PC-3 (cell line): ENCODE measurements around the gene RCAN1. TPM values are rescaled to one million over a fixed set of nuclear protein-coding genes. Genes with fewer than 3 reads are reported as not detected.

Source experiments
- ATAC-seq: fragments of 200-7000 bp; cut with Tn5 transposase; 2 replicates; pipeline ENCODE4 v1.9.1; 2020; ENCODE audit warnings: mild to moderate bottlenecking, moderate library complexity
- BruUV-seq: library from RNA; stranded (reverse); fragments of 400-500 nt; replicated peaks from 2 replicates; lab custom pipeline; 2021; lab: Mats Ljungman, UMichigan
- CTCF ChIA-PET: fragments of 300-600 bp; sonication (Branson Sonifier 250); formaldehyde crosslinking; loops from one replicate; lab custom pipeline; 2022; ENCODE audit warnings: antibody characterized with exemption; lab: Charles Lee
- POLR2A ChIA-PET: fragments of 300-600 bp; sonication (Branson Sonifier 250); formaldehyde crosslinking; loops from one replicate; lab custom pipeline; 2022; ENCODE audit warnings: antibody characterized with exemption; ENCODE audit not compliant: unreplicated experiment; lab: Charles Lee
- DNase-seq: peaks from one replicate; pipeline ENCODE4 v3.0.0-alpha.2; 2015
- H2AFZ ChIP-seq: fragments of 300-600 bp; sonication (generic); 2 replicates; pipeline ENCODE4 v1.6.0; 2016; ENCODE audit warnings: antibody characterized with exemption, low read length
- H3F3A ChIP-seq: fragments of 300-600 bp; sonication (generic); one replicate; pipeline ENCODE4 v1.6.0; 2017; ENCODE audit warnings: antibody characterized with exemption, low read length, control low read depth, mild to moderate bottlenecking; ENCODE audit not compliant: unreplicated experiment
- H3K27ac ChIP-seq: fragments of 300-600 bp; sonication (generic); 2 replicates; pipeline ENCODE4 v1.5.1; 2016; ENCODE audit warnings: mild to moderate bottlenecking, low read length
- H3K27me3 ChIP-seq: fragments of 300-600 bp; sonication (generic); 2 replicates; pipeline ENCODE4 v1.6.1; 2016; ENCODE audit warnings: low read length, mixed read lengths
- H3K36me3 ChIP-seq: fragments of 300-600 bp; sonication (generic); 2 replicates; pipeline ENCODE4 v1.6.1; 2016; ENCODE audit warnings: low read depth, mixed run types, low read length, mixed read lengths
- H3K4me1 ChIP-seq: fragments of 300-600 bp; sonication (generic); 2 replicates; pipeline ENCODE4 v1.5.1; 2016; ENCODE audit warnings: low read length; ENCODE audit not compliant: insufficient read depth
- H3K4me2 ChIP-seq: fragments of 300-600 bp; sonication (generic); 2 replicates; pipeline ENCODE4 v1.6.0; 2016; ENCODE audit warnings: low read length
- H3K4me3 ChIP-seq: fragments of 300-600 bp; sonication (generic); 2 replicates; pipeline ENCODE4 v1.5.1; 2016; ENCODE audit warnings: mild to moderate bottlenecking, low read length, mixed read lengths
- H3K79me2 ChIP-seq: fragments of 300-600 bp; sonication (generic); 2 replicates; pipeline ENCODE4 v1.6.1; 2017; ENCODE audit warnings: low read length, mixed read lengths
- H3K9ac ChIP-seq: fragments of 300-600 bp; sonication (generic); 2 replicates; pipeline ENCODE4 v1.6.0; 2016; ENCODE audit warnings: mild to moderate bottlenecking, low read length
- H3K9me2 ChIP-seq: fragments of 300-600 bp; sonication (generic); replicated peaks from 2 replicates; pipeline ENCODE4 v1.6.1; 2016; ENCODE audit warnings: mixed run types, low read length, mixed read lengths
- H3K9me3 ChIP-seq: fragments of 300-600 bp; sonication (generic); 2 replicates; pipeline ENCODE4 v1.6.1; 2016; ENCODE audit warnings: low read length, mixed read lengths
- H4K20me1 ChIP-seq: fragments of 300-600 bp; sonication (generic); 2 replicates; pipeline ENCODE4 v1.6.1; 2016; ENCODE audit warnings: low read length, mixed read lengths
- CTCF ChIP-seq: fragments of 300-600 bp; sonication (generic); conservative IDR thresholded peaks from 2 replicates; pipeline ENCODE4 v1.5.1; 2017; ENCODE audit warnings: antibody characterized with exemption, low read depth, mild to moderate bottlenecking, low read length
- EZH2 ChIP-seq: fragments of 300-600 bp; sonication (generic); IDR thresholded peaks from one replicate; pipeline ENCODE4 v1.6.1; 2017; ENCODE audit warnings: antibody characterized with exemption, mild to moderate bottlenecking, low read length; ENCODE audit not compliant: unreplicated experiment
- EZH2phosphoT487 ChIP-seq: fragments of 300-600 bp; sonication (generic); IDR thresholded peaks from 2 replicates; pipeline ENCODE4 v1.6.1; 2018; ENCODE audit warnings: mild to moderate bottlenecking, antibody characterized with exemption, low read length, borderline replicate concordance
- intact Hi-C: fragments of 100-400 bp; cut with micrococcal nuclease; formaldehyde crosslinking; loops from 2 replicates; pipeline ENCODE4 v1.9.0; 2023
- total RNA-seq: library from RNA; depleted of rRNA; stranded (reverse); fragments of >200 nt; gene quantifications from 2 replicates; pipeline ENCODE4 v1.2.3, GENCODE V29; 2014

Gene RCAN1
- total RNA-seq, 1 experiment from 2014 or later, result 26.2 TPM

DNA sequence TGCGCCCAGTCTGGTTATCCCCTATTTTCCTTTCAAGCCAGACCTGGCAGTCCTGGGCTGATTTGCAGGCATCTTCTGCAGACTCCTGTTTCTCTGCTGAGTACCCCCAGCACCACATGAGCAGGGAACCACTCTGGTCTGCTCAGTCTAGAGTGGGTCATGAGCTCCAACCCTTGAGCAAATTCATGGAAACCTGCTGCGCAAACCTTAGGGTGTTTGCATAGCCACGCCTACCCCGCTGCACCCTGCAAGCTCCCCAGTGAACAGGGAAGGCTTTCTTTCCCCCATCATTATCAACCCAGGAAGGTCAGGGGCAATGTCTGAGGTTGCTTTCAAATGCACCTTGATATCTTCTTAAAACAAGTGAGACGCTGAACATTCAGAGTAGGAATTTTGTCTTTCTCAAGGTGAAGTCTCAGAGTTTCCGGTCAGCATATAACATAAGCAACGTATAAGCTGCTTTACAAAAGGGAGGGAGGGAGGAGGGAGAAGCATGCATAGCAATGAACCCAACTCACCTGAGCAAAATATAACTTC is 91.8 kb downstream of the RCAN1 start:
- no peak for ATAC-seq
- Histone ChIP-seq H3K4me3 (no peak overlapping the region), H3K27ac (no peak overlapping the region)

GRCh38 chr21:34522284-34522683 is 92.6 kb downstream of the RCAN1 start:
- no peak overlapping the region for H2AFZ ChIP-seq
- no peak overlapping the region for H3K9ac ChIP-seq
- intact Hi-C loops, result no loop called here
- no peak overlapping the region for H3K4me2 ChIP-seq
- H3K4me3 ChIP-seq, result no peak overlapping the region
- H3K9me2 ChIP-seq, result no peaks in the 10 kb centered on the region
- ChIA-PET CTCF (no interaction called here), POLR2A (no interaction called here)
- no peak for ATAC-seq
- BruUV-seq, result no TSS peak
- no peaks in the 10 kb centered on the region for H3K36me3 ChIP-seq
- no peaks in the 10 kb centered on the region for H4K20me1 ChIP-seq
- TF ChIP-seq CTCF, result no peak
- no peak for TF ChIP-seq EZH2
- no peak for TF ChIP-seq EZH2phosphoT487
- no peaks in the 10 kb centered on the region for H3K27me3 ChIP-seq
- peaks cover 17% of the 10 kb centered on the region for H3K79me2 ChIP-seq
- H3K4me1 ChIP-seq, result peaks cover 20% of the 10 kb centered on the region
- no peaks in the 10 kb centered on the region for H3F3A ChIP-seq
- no peaks in the 10 kb centered on the region for H3K9me3 ChIP-seq
- H3K27ac ChIP-seq, result no peak overlapping the region
- no peak for DNase-seq

More for the DNA sequence above, 91.8 kb downstream of the RCAN1 start:
- no peak overlapping the region for H3K9ac ChIP-seq
- ChIA-PET POLR2A (no interaction called here), CTCF (interaction anchor here (0.6 kb wide), 1 partner anchor 295 kb away, joined by 3 read pairs; no protein-coding TSS in a partner anchor)
- no peak for DNase-seq
- peaks cover 24% of the 10 kb centered on the region for H3K4me1 ChIP-seq
- no peak overlapping the region for H3K4me2 ChIP-seq
- H3K9me2 ChIP-seq, result no peaks in the 10 kb centered on the region
- H3F3A ChIP-seq, result no peaks in the 10 kb centered on the region
- no peaks in the 10 kb centered on the region for H3K27me3 ChIP-seq
- H3K36me3 ChIP-seq, result no peaks in the 10 kb centered on the region
- H2AFZ ChIP-seq, result no peak overlapping the region
- TF ChIP-seq EZH2phosphoT487, result no peak
- TF ChIP-seq CTCF, result no peak
- TF ChIP-seq EZH2, result no peak
- intact Hi-C loops, result no loop called here
- no peaks in the 10 kb centered on the region for H4K20me1 ChIP-seq
- BruUV-seq, result no TSS peak
- H3K79me2 ChIP-seq, result peaks cover 17% of the 10 kb centered on the region
- no peaks in the 10 kb centered on the region for H3K9me3 ChIP-seq

GRCh38 chr21:34521561-34521960 is 93.4 kb downstream of the RCAN1 start:
- Histone ChIP-seq H3F3A (no peaks in the 10 kb centered on the region), H3K9ac (no peak overlapping the region), H3K9me2 (no peaks in the 10 kb centered on the region), H3K79me2 (peaks cover 17% of the 10 kb centered on the region), H4K20me1 (no peaks in the 10 kb centered on the region), H3K9me3 (no peaks in the 10 kb centered on the region), H3K27ac (no peak overlapping the region), H3K4me1 (peaks cover 15% of the 10 kb centered on the region), H3K36me3 (no peaks in the 10 kb centered on the region), H3K4me2 (no peak overlapping the region), H3K4me3 (no peak overlapping the region), H3K27me3 (no peaks in the 10 kb centered on the region), H2AFZ (no peak overlapping the region)
- ChIA-PET POLR2A (interaction anchor here (0.6 kb wide), 1 partner anchor 453 kb away, joined by 3 read pairs; no protein-coding TSS in a partner anchor), CTCF (no interaction called here)
- no TSS peak for BruUV-seq
- DNase-seq (no peak), ATAC-seq (no peak)
- intact Hi-C loops, result no loop called here
- TF ChIP-seq EZH2 (no peak), CTCF (no peak), EZH2phosphoT487 (no peak)
